H1 (cell line): ENCODE results near the gene DAPK2. TPM values are rescaled to one million over a fixed set of nuclear protein-coding genes. Genes with fewer than 3 reads are reported as not detected.
A peak's percentile ranks its signal among the peaks of the same experiment; 100 is the strongest.

Experiments used
- CTCF ChIA-PET: fragments of 300-600 bp; sonication (Branson Sonifier 250); formaldehyde crosslinking; loops from one replicate; lab custom pipeline; 2021; ENCODE audit not compliant: partially characterized antibody; lab: Charles Lee
- POLR2A ChIA-PET: fragments of 300-600 bp; sonication (Branson Sonifier 250); formaldehyde crosslinking; loops from one replicate; lab custom pipeline; 2021; ENCODE audit warnings: inconsistent platforms; ENCODE audit not compliant: partially characterized antibody; lab: Charles Lee
- DNase-seq, 2 experiments: peaks; one replicate each; pipeline versions ENCODE4 v3.0.0 to v3.0.0-alpha.2; 2010 to 2022; ENCODE audit warnings: low spot score in 2 of 2, low read depth in 1 of 2, mixed read lengths in 1 of 2
- FAIRE-seq: peaks from 2 replicates; lab custom pipeline; 2011; peaks lifted over from hg19 to GRCh38; lab: Jason Lieb, UNC
- H2AFZ ChIP-seq: 2 replicates; pipeline ENCODE4 v1.8.1; 2012; ENCODE audit warnings: low read length, inconsistent platforms
- H2AK5ac ChIP-seq: 2 replicates; pipeline ENCODE4 v1.6.1; 2013; ENCODE audit warnings: low read depth, low read length
- H2BK120ac ChIP-seq: replicated peaks from 2 replicates; pipeline ENCODE3; 2013; ENCODE audit warnings: low read depth, low read length, inconsistent platforms
- H2BK12ac ChIP-seq: 2 replicates; pipeline ENCODE4 v1.6.1; 2013; ENCODE audit warnings: low read depth, low read length
- H2BK15ac ChIP-seq: 2 replicates; pipeline ENCODE4 v1.6.1; 2013; ENCODE audit warnings: low read length
- H2BK20ac ChIP-seq: 2 replicates; pipeline ENCODE4 v1.6.1; 2013; ENCODE audit warnings: low read length
- H2BK5ac ChIP-seq: 2 replicates; pipeline ENCODE4 v1.6.1; 2013; ENCODE audit warnings: low read depth, low read length
- H3K14ac ChIP-seq: 2 replicates; pipeline ENCODE4 v1.6.1; 2013; ENCODE audit warnings: inconsistent platforms; ENCODE audit not compliant: insufficient read length
- H3K18ac ChIP-seq: 2 replicates; pipeline ENCODE4 v1.6.1; 2013; ENCODE audit warnings: low read length; ENCODE audit errors: extremely low read depth
- H3K23ac ChIP-seq: 2 replicates; pipeline ENCODE4 v1.6.1; 2013; ENCODE audit warnings: inconsistent platforms; ENCODE audit not compliant: insufficient read length
- H3K23me2 ChIP-seq: 2 replicates; pipeline ENCODE4 v1.6.1; 2013; ENCODE audit warnings: low read depth, low read length
- H3K27ac ChIP-seq: 2 replicates; pipeline ENCODE4 v1.6.1; 2011; ENCODE audit warnings: low read depth, low read length, inconsistent platforms
- H3K27me3 ChIP-seq, 4 experiments: replicated peaks in 1 of 4; 1 replicate in 1 of 4; 2 replicates in 3 of 4; pipeline versions ENCODE4 v1.6.1 to v1.8.1; 2011 to 2013; ENCODE audit warnings: low read length in 3 of 4, mild to moderate bottlenecking in 3 of 4, inconsistent platforms in 2 of 4, mixed read lengths in 2 of 4, moderate library complexity in 1 of 4; ENCODE audit not compliant: control insufficient read depth in 3 of 4, insufficient read depth in 3 of 4; ENCODE audit errors: extremely low read depth in 1 of 4
- H3K36me3 ChIP-seq, 4 experiments: 2 replicates each; pipeline versions ENCODE4 v1.6.1 to v1.8.1; 2011 to 2013; ENCODE audit warnings: mild to moderate bottlenecking in 4 of 4, low read length in 3 of 4, moderate library complexity in 2 of 4, control low read depth in 1 of 4, inconsistent platforms in 1 of 4; ENCODE audit not compliant: insufficient read depth in 4 of 4, control insufficient read depth in 2 of 4
- H3K4ac ChIP-seq: replicated peaks from 2 replicates; pipeline ENCODE3; 2013; ENCODE audit warnings: low read length, low read depth, mixed read lengths, inconsistent platforms; ENCODE audit not compliant: insufficient read length
- H3K4me1 ChIP-seq, 4 experiments: replicated peaks in 1 of 4; 1 replicate in 1 of 4; 2 replicates in 3 of 4; pipeline versions ENCODE4 v1.6.1 to v1.8.1; 2011 to 2013; ENCODE audit warnings: low read length in 3 of 4, inconsistent platforms in 2 of 4, mixed read lengths in 1 of 4; ENCODE audit not compliant: insufficient read depth in 4 of 4, control insufficient read depth in 3 of 4
- H3K4me2 ChIP-seq, 2 experiments: 2 replicates each; pipeline versions ENCODE4 v1.6.1 to v1.8.1; 2011 to 2013; ENCODE audit warnings: low read depth in 2 of 2, low read length in 2 of 2, control low read depth in 1 of 2, inconsistent platforms in 1 of 2, mild to moderate bottlenecking in 1 of 2; ENCODE audit not compliant: insufficient read depth in 1 of 2
- H3K4me3 ChIP-seq, 4 experiments: fragments of 200-600, 300-600 bp in 1 of 4; sonication (generic), shearing (Covaris generic), sonication (Bioruptor Twin) in 1 of 4; 2 replicates each; pipeline versions ENCODE4 v1.5.1 to v1.8.1; 2011 to 2016; ENCODE audit warnings: low read length in 4 of 4, low read depth in 3 of 4, control low read depth in 2 of 4, inconsistent platforms in 2 of 4, mild to moderate bottlenecking in 2 of 4, mixed read lengths in 1 of 4, moderate library complexity in 1 of 4; ENCODE audit not compliant: insufficient read depth in 2 of 4; ENCODE audit errors: extremely low read depth in 1 of 4
- H3K56ac ChIP-seq: replicated peaks from 2 replicates; pipeline ENCODE3; 2013; ENCODE audit warnings: low read depth, mild to moderate bottlenecking, mixed read lengths, low read length, inconsistent platforms; ENCODE audit not compliant: insufficient read length
- H3K79me1 ChIP-seq: 2 replicates; pipeline ENCODE4 v1.6.1; 2013; ENCODE audit warnings: low read depth, low read length, control low read depth
- H3K79me2 ChIP-seq, 2 experiments: 2 replicates each; pipeline versions ENCODE4 v1.6.1 to v1.8.1; 2012 to 2013; ENCODE audit warnings: low read length in 2 of 2, mild to moderate bottlenecking in 2 of 2, inconsistent platforms in 1 of 2; ENCODE audit not compliant: insufficient read depth in 2 of 2, control insufficient read depth in 1 of 2
- H3K9ac ChIP-seq, 4 experiments: replicated peaks in 1 of 4; 1 replicate in 1 of 4; 2 replicates in 3 of 4; pipeline versions ENCODE4 v1.6.1 to v1.8.1; 2011 to 2013; ENCODE audit warnings: low read depth in 3 of 4, low read length in 3 of 4, control low read depth in 2 of 4, mild to moderate bottlenecking in 2 of 4, moderate library complexity in 2 of 4, inconsistent platforms in 1 of 4; ENCODE audit errors: extremely low read depth in 1 of 4
- H3K9me3 ChIP-seq, 2 experiments: 2 replicates each; pipeline versions ENCODE4 v1.6.1 to v1.8.1; 2012 to 2013; ENCODE audit warnings: mild to moderate bottlenecking in 2 of 2, moderate library complexity in 2 of 2, control low read depth in 1 of 2, inconsistent platforms in 1 of 2, low read depth in 1 of 2, low read length in 1 of 2, mixed read lengths in 1 of 2; ENCODE audit not compliant: insufficient read depth in 2 of 2
- H4K20me1 ChIP-seq, 2 experiments: replicated peaks in 1 of 2; 2 replicates each; pipeline versions ENCODE3 to v1.8.1; 2011 to 2013; ENCODE audit warnings: inconsistent platforms in 2 of 2, low read length in 2 of 2, mild to moderate bottlenecking in 1 of 2; ENCODE audit not compliant: insufficient read depth in 2 of 2, control insufficient read depth in 1 of 2
- H4K5ac ChIP-seq: 2 replicates; pipeline ENCODE4 v1.6.1; 2013; ENCODE audit warnings: low read length, low read depth, mixed read lengths, inconsistent platforms; ENCODE audit not compliant: insufficient read length
- H4K8ac ChIP-seq: 2 replicates; pipeline ENCODE4 v1.8.0; 2013; ENCODE audit warnings: mild to moderate bottlenecking, moderate library complexity, low read length, inconsistent platforms; ENCODE audit not compliant: insufficient read depth; ENCODE audit errors: extremely low read depth
- H4K91ac ChIP-seq: replicated peaks from 2 replicates; pipeline ENCODE3; 2013; ENCODE audit warnings: low read length, mixed read lengths, inconsistent platforms; ENCODE audit not compliant: insufficient read length
- BACH1 ChIP-seq: IDR thresholded peaks from 2 replicates; pipeline ENCODE4 v1.6.1; 2012; ENCODE audit warnings: low read length, improper control_type of control experiment
- FOSL1 ChIP-seq: IDR thresholded peaks from 2 replicates; pipeline ENCODE4 v1.6.1; 2011; ENCODE audit warnings: mild to moderate bottlenecking, low read depth, low read length, moderate library complexity; ENCODE audit not compliant: insufficient read depth
- GABPA ChIP-seq: IDR thresholded peaks from 2 replicates; pipeline ENCODE4 v1.6.1; 2011; ENCODE audit warnings: mild to moderate bottlenecking, low read length, moderate library complexity, borderline replicate concordance; ENCODE audit not compliant: insufficient read depth
- KDM4A ChIP-seq: IDR thresholded peaks from one replicate; pipeline ENCODE4 v1.7.1; 2012; ENCODE audit warnings: low read depth, mild to moderate bottlenecking, moderate library complexity, low read length, inconsistent platforms; ENCODE audit not compliant: severe bottlenecking
- KDM5A ChIP-seq: fragments of 200-600 bp; IDR thresholded peaks from 2 replicates; pipeline ENCODE4 v1.7.1; 2012; ENCODE audit warnings: mild to moderate bottlenecking, low read length, inconsistent platforms, mixed read lengths
- PHF8 ChIP-seq: fragments of 200-600 bp; sonication (generic); conservative IDR thresholded peaks from 2 replicates; pipeline ENCODE4 v1.7.1; 2012; ENCODE audit warnings: low read depth, mild to moderate bottlenecking, inconsistent platforms, low read length, moderate library complexity
- RBBP5 ChIP-seq: IDR thresholded peaks from 2 replicates; pipeline ENCODE4 v1.7.1; 2012; ENCODE audit warnings: low read depth, mild to moderate bottlenecking, inconsistent platforms, low read length, moderate library complexity, borderline replicate concordance
- TAF7 ChIP-seq: optimal IDR thresholded peaks from 2 replicates; pipeline ENCODE3; 2011; ENCODE audit warnings: low read depth, mild to moderate bottlenecking, inconsistent platforms, low read length, moderate library complexity, borderline replicate concordance
- TCF12 ChIP-seq: IDR thresholded peaks from 2 replicates; pipeline ENCODE4 v1.6.1; 2011; ENCODE audit warnings: low read depth, mild to moderate bottlenecking, low read length
- WGBS, 2 experiments: shearing (Covaris generic) in 1 of 2; methylation state at CpG; one replicate each; pipeline versions ENCODE4 v1.1.6 to v1.1.7; 2013 to 2015; ENCODE audit warnings: low lambda C conversion rate in 2 of 2, mixed read lengths in 2 of 2, inconsistent platforms in 1 of 2, low coverage in 1 of 2, missing lambda C conversion rate in 1 of 2; ENCODE audit not compliant: insufficient replicate concordance in 2 of 2, insufficient coverage in 1 of 2, insufficient read length in 1 of 2; ENCODE audit errors: extremely low coverage in 1 of 2, missing lambda C conversion rate in 1 of 2; 5-methylcytosine and 5-hydroxymethylcytosine counted together
- polyA plus RNA-seq, 7 experiments: library from polyadenylated mRNA; depleted of rRNA in 3 of 7; stranded (reverse) in 5 of 7; unstranded in 2 of 7; fragments of >200 nt in 5 of 7; fragments of 200-250 nt in 2 of 7; gene quantifications; 1 replicate in 5 of 7; 2 replicates in 1 of 7; 4 replicates in 1 of 7; pipeline versions ENCODE4 v1.2.1 to v1.2.3, GENCODE V29; 2011 to 2013; ENCODE audit warnings: missing spikeins in 2 of 7, mixed read lengths in 2 of 7
- total RNA-seq: library from RNA; stranded (reverse); fragmentation: NEBNext Ultra II Directional; extraction: Animal tissue kit (Norgen Biotek cat#: 25700); gene quantifications from 2 replicates; pipeline ENCODE4 v1.2.1, GENCODE V29; 2021
- TF ChIP-seq, protein P1 (sequence below): IDR thresholded peaks from 2 replicates; pipeline ENCODE4 v1.6.1; 2012; ENCODE audit warnings: low read length, inconsistent platforms
- TF ChIP-seq, protein P2 (sequence below): IDR thresholded peaks from 2 replicates; pipeline ENCODE4 v1.6.1; 2011; ENCODE audit warnings: low read length, improper control_type of control experiment

DAPK2 gene
- total and polyA plus RNA-seq, 2 of the 8 experiments (the other 6 are each of a cell fraction or from before 2014, with no cell fraction given), result 1.8 to 2.9 TPM

DNA sequence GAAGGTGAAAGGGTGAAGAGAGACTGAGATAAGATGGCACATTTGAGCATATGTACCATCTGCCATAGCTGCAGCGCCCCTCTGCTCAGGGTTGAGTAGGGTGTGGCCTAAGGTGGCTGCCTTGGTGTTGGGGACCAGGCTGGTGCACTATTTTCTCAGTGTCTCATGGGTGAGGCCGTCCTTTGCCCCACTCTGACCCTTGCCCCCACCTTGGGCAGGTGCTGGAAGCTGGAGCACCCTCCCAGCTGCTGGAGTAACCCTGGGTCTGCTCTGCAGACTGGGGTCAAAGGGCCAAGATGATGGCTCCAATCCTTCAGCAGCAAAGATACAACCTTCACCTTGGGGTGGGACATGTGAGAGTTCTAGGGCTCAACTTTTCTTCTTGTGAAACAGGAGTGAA lies 69.2 kb downstream of the DAPK2 start:
- Histone ChIP-seq H3K79me1 (no peaks in the 10 kb centered on the region), H3K23me2 (no peaks in the 10 kb centered on the region), H3K4ac (no peak overlapping the region), H3K4me3 (no peak overlapping the region), H2AK5ac (no peak overlapping the region), H2BK15ac (no peak overlapping the region), H3K23ac (no peak overlapping the region), H2BK5ac (no peak overlapping the region), H3K27me3 (peaks cover 0 to 2% (median 0%) of the 10 kb centered on the region in 4 experiments; a peak in 1 of 7 replicates), H2AFZ (no peak overlapping the region), H3K9ac (no peak overlapping the region), H3K36me3 (no peaks in the 10 kb centered on the region), H3K4me1 (peaks cover 6 to 17% (median 8%) of the 10 kb centered on the region in 4 experiments; a peak in 6 of 7 replicates), H3K9me3 (no peaks in the 10 kb centered on the region), H3K79me2 (no peaks in the 10 kb centered on the region), H3K18ac (no peak overlapping the region), H4K91ac (no peak overlapping the region), H3K56ac (no peak overlapping the region), H4K20me1 (no peaks in the 10 kb centered on the region), H3K27ac (no peak overlapping the region), H3K4me2 (no peak overlapping the region), H3K14ac (no peak overlapping the region), H2BK12ac (peak overlapping the region; percentile 52; the same call in 1 of the 2 replicates), H2BK120ac (no peak overlapping the region), H2BK20ac (no peak overlapping the region), H4K8ac (no peak overlapping the region), H4K5ac (no peak overlapping the region)
- DNase-seq (no peak), FAIRE-seq (no peak)
- POLR2A ChIA-PET, result interaction anchor here (1.5 kb wide), 1 partner anchor 35 kb away, joined by 3 read pairs; no protein-coding TSS in a partner anchor
- WGBS, 2 experiments, result 94% methylated on average over 2 of the region's 2 CpGs; no CpG with 5 or more reads in 1 of the 2 experiments
- CTCF ChIA-PET, result interaction anchor here (0.6 to 10.0 kb wide), 9 partner anchors 8 to 94 kb away, joined by 3 to 102 read pairs (median 4); partner anchors contain the start of gene DAPK2
- TF ChIP-seq TAF7 (no peak), RBBP5 (no peak), BACH1 (no peak), PHF8 (no peak), GABPA (no peak), KDM5A (no peak), FOSL1 (no peak), KDM4A (no peak), TCF12 (no peak)
- TF ChIP-seq, protein P1, sequence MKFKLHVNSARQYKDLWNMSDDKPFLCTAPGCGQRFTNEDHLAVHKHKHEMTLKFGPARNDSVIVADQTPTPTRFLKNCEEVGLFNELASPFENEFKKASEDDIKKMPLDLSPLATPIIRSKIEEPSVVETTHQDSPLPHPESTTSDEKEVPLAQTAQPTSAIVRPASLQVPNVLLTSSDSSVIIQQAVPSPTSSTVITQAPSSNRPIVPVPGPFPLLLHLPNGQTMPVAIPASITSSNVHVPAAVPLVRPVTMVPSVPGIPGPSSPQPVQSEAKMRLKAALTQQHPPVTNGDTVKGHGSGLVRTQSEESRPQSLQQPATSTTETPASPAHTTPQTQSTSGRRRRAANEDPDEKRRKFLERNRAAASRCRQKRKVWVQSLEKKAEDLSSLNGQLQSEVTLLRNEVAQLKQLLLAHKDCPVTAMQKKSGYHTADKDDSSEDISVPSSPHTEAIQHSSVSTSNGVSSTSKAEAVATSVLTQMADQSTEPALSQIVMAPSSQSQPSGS, result no peak
- TF ChIP-seq, protein P2, sequence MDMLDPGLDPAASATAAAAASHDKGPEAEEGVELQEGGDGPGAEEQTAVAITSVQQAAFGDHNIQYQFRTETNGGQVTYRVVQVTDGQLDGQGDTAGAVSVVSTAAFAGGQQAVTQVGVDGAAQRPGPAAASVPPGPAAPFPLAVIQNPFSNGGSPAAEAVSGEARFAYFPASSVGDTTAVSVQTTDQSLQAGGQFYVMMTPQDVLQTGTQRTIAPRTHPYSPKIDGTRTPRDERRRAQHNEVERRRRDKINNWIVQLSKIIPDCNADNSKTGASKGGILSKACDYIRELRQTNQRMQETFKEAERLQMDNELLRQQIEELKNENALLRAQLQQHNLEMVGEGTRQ, result no peak
